Medulla oblongata (tissue), 1 donor: ENCODE results near the gene PLEKHG2.
"Not testable (repeated sequence)": the region's sequence is repeated elsewhere in the genome, so short reads cannot be mapped to it uniquely, and the experiment has no call there.

Experiments
- DNase-seq: peaks from one replicate; pipeline ENCODE4 v3.0.0-alpha.2; 2015; ENCODE audit errors: extremely low spot score

PLEKHG2 gene

DNA sequence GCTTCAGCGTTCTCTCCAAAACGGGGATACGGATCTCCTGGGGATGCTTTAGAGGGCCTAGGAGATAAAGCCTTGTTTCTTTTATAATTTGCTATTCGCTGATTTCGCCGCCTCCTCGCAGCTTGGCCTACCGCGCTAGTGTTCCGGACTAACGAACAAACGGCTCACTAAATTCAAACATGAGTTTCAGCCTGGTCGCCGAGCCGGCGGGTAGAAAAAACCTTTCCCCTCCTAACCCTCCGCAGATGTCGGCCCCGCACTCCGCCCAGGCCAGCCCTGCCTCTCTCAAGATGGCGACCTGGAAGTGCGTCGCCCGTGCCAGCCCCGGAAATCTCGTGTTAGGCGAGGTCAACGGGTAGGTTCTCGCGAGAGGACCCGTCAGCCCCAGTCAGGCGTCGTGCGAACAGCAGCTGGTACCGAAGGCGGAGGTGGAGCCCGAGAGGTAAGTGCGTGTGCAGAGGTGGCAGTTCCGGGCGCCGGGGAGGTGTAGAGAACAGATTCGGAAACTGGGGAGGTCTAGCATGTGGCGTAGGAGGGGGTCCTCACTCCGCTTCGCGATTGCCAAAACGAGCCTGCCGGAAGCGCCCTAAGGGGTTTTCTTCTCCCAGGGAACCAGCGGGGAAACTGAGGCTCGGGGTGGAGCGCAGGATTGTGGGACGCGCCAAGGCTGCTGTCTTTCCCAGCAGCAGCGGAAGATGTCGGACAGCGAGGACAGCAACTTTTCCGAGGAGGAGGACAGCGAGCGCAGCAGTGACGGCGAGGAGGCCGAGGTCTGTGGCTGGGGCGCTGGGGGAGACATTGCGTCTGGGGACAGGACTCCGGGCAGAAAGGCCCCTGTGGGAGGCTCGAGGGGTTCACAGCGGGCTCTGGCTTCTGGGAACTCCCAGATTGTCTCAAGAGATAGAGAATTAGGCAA is 33.0 kb downstream of the PLEKHG2 start, which contains the start of gene SUPT5H:
TSS of gene SUPT5H (plus strand) at position 387 of the 916 bp plus-strand sequence. CDS start at position 696, 309 bp downstream.
- peak; percentile 97 for DNase-seq

DNA sequence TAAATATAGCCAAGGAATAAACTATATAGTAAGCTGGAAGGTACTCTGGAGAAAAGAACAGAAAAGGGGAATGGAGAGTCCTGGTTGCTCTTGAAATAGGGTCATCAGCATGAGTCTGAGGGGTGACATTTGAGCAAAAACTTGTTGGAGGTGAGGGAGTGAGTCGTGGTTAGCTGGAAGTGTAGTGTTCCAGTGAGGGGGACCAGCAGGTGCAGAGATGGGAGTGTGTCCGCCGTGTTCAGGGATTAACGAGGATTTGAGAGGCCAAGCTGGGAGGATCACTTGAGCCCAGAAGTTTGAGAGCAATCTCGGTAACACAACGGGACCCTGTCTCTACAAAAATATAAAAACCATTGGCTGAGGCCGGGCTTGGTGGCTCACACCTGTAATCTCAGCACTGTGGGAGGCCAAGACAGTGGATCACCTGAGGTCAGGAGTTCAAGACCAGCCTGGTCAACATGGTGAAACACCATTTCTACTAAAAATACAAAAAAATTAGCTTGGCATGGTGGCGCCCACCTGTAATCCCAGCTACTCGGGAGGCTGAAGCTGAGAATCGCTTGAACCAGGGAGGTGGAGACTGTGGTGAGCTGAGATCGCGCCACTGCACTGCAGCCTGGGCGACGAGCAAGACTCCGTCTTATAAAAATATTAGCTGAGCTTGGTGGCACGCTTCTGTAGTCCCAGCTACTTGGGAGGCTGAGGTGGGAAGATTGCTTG is 34.1 kb downstream of the PLEKHG2 start:
- DNase-seq, result no peak

DNA sequence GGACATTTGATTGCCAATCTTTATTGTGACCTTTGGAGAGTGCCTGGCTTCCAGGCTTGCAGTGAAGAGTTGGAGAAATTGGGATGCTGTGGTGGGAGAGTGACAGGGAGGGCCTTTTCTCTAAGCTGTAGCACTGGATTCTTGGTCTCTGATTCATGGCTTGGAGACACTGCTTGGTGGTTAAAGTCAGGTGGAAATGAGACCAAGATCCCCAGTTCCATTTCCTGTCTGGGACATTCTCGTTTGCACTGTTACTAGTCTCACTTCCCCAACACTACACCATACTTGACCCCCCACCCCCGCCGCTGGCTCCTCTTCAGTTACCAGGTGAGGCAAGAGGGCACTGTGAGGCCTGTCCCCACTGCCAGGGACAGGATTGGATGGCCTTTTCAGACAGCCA is 35.8 kb downstream of the PLEKHG2 start:
- DNase-seq, result no peak

DNA sequence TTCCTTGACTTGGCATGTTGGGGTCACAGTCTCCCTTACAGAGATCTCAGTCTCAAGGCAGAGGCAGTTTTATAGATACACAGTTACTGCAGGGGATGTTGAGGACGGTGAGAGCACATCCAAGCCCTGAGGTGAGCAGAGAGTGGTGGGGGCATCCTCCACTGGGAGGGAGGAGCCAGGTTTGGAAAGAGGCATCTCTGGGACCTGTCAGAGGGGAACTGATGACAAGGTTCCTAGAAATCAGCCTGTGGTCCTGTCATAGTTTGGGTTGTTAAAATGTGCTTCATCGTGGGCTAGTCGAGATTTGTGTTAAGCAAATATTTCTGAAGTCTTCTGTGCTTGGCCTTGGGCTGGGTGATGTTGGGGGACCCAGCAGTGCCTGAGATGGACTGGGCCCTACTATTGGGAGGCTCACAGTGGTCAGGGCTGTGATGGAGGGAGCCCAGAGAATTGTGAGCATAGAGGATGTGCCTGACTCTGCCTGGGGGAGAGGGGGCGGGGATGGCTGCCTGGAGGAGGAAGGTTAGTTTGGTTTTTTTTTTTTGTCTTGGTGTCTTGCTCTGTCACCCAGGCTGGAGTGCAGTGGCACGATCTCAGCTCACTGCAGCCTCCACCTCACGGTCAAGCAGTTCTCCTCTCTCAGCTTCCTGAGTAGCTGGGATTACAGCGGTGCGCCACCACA is 36.8 kb downstream of the PLEKHG2 start:
- no peak for DNase-seq

DNA sequence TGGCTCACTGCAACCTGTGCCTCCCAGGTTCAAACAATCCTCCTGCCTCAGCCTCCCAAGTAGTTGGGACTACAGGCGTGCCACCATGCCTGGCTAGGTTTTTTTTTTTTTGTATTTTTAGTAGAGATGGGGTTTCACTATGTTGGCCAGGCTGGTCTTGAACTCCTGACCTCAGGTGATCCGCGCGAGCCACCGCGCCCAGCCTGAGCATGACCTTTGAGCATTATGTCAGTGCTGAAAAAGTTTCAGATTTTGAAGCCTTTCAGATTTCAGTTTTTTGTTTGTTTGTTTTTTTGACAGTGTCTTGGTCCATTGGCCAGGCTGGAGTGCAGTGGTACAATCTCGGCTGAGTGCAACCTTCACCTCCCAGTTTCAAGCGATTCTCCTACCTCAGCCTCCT is 38.8 kb downstream of the PLEKHG2 start:
- not testable (repeated sequence) for DNase-seq

DNA sequence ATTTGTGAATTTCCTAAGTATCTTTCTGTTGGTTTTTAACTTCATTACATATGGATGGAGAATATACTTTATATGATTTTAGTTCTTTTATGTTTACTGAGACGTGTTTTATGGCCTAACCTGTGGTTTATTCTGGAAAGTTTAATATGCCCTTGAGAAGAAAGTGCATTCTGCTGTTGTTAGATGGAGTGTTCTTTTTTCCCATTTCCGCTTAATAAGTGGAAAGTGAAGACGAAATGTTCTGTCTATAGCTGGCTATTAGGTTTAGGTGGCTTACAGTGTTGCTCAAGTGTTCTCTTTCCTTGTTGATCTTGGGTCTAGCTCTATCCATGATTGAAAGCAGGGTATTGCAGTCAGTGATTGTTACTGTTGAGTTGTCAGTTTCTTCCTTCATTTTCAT is 50.9 kb downstream of the PLEKHG2 start:
- no peak for DNase-seq

DNA sequence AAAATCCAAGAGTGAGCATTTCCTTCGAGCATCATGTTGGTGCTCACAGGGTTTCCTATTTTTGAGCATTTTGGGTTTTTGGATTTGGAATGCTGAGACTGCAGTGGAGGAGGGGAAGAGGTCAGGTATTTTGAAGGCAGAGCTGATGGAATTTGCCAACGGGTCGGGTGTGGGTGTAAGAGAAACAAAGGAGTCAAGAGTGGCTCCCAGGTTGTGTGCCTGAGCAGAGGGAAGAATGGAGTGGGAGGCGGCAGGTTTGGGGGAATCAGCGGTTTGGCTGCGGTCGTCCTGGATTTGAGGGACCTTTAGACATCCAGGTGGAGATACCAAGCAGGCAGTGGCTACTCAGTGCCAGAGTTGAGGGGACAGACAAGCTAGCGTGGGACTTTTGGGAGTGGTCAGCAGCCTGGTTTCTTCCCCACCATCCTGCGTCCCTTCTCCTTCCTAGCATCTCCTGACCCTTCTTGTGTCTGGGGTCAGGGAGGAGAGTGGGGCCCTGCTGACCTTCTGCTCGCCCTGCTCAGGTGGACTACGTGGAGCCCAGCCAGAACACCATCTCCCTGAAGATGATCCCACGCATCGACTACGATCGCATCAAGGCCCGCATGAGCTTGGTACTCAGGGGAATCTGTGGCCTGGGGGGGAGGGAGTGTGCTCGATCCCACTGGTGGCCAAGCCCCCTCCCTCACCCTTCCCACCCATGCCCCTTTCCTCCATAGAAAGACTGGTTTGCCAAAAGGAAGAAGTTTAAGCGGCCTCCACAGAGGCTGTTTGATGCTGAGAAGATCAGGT is 53.7 kb downstream of the PLEKHG2 start:
- no peak for DNase-seq

DNA sequence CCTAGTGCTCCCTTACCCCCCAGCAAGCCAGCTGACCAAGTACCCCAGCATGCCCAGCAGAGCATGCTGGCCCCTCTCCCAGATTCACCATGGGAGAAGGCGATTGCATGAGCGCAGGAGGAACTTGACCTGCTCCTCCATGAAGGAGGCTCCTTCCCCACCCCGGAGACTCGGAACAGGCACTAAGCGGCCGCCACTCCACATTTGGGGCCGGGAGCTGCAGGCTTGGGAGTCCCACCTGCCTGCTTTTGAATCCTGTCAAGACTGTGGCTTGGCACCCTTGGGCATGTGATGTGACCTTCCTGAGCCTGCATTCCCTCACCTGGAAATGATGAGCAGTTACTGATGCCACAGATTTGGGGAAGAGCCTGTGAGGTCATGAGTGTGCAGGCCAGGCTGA is 55.5 kb downstream of the PLEKHG2 start:
- DNase-seq, result no peak

DNA sequence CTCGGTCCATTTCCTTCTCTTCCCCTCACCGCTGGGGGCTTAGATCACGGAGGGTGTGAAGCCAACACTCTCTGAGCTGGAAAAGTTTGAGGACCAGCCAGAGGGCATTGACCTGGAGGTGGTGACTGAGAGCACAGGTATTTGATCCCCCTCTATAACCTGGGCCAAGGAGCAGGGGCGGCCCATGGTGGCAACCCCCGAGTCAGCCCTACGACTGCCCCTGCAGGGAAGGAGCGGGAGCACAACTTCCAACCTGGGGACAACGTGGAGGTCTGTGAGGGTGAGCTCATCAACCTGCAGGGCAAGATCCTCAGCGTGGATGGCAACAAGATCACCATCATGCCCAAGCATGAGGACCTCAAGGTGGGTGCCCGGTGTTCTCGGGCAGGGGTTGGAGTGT is 56.6 kb downstream of the PLEKHG2 start:
- no peak for DNase-seq

DNA sequence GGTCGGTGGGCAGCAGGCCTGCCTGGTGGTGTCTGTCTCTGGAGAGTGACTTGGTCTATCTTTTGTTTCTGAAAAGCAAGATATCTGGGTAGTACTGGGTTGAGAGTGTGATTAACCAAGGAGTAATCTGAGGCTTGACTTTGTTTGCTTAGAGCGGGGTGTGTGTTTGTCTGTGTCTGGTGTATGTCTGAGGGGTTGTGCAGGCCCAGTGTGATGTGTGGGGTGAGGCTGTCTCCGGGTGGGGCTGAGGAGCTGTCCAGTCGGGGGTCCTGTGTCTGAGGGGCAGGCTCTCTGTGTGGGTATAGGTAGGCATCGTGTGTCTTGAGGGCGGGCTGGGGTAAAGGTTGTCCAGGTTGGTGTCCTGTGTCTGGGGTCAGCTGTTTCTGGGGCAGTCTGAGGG is 57.1 kb downstream of the PLEKHG2 start:
- no peak for DNase-seq

DNA sequence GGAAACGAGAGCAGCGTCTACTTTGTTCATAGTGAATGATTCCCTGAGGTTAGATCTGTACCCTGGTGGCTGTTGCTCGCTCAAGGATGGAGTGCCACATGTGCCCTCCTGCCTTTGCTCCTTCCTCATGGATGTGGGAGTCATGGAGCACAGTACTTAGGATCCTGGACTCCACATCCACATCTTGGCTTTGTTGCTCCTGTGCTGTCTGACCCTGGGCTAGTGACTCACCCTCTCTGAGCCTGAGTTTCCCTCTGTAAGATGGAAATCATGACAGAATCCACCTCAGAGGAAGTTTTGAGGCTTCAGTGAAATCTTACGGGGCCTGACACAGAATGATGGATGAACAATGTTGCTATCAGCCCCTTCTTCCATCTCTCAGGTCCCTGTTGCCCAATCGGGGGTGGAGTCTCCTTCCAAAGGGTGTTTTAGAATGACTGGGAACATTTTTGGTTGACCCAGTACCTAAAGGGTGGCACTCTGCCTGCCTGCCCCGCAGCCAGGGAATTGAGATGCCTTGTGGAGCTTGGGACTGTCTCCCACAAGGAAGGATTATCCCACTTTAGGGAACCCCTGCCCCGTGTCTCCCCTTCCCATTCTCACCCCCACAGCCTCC is 58.4 kb downstream of the PLEKHG2 start:
- DNase-seq, result no peak

DNA sequence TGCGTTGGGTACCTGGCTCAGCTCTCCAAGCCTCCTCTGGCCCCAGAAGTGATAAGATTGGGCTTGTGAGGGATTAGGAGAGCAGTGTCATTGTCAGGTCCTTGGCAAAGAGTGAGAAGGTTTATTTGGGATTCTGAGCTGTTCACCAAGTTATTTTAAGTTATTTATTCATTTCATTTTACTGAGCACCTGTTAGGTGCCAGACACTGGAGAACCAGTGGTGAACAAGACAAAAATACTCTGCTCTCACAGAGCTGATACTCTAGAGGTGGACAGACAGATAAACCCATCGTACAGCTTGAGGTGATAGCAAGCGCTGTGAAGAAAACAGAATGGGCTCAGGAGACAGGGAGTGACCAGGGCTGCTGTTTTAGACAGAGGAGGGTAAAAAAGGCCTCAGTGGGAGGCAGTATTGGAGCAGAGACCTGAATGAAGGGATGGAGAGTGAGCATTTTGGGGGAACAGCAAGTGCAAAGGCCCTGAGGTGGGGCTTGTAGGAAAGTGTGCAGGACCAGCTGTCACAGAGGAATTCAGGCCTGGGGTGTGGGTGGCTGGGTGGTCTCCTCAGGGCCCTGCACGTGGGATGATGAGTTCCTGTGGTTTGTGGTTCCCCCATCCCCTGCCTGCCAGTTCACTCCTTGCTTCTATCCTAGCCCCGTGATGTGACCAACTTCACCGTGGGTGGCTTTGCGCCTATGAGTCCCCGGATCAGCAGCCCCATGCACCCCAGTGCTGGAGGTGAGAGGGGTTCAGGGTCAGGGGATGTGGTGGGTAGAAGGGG is 59.5 kb downstream of the PLEKHG2 start:
- DNase-seq, result no peak

DNA sequence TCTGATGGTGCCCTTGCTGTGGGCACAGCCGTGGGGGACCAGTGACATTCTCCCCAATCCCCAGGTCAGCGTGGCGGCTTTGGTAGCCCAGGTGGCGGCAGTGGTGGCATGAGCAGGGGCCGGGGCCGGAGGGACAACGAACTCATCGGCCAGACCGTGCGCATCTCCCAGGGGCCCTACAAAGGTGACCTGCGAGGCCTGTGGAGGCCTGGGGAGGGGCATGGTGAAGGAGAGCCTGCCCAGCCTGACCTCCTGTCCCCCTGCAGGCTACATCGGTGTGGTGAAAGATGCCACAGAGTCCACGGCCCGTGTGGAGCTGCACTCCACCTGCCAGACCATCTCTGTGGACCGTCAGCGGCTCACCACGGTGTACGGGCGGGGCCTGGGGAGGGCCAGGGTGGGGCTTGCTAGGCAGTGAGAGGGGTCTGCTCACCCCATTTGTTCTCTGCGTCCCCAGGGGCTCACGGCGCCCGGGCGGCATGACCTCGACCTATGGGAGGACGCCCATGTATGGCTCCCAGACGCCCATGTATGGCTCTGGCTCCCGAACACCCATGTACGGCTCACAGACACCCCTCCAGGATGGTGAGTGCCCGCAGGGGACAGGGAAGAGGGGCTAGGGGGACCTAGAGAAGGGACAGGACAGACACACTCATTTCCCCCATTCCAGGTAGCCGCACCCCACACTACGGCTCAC is 60.4 kb downstream of the PLEKHG2 start:
- DNase-seq, result no peak

DNA sequence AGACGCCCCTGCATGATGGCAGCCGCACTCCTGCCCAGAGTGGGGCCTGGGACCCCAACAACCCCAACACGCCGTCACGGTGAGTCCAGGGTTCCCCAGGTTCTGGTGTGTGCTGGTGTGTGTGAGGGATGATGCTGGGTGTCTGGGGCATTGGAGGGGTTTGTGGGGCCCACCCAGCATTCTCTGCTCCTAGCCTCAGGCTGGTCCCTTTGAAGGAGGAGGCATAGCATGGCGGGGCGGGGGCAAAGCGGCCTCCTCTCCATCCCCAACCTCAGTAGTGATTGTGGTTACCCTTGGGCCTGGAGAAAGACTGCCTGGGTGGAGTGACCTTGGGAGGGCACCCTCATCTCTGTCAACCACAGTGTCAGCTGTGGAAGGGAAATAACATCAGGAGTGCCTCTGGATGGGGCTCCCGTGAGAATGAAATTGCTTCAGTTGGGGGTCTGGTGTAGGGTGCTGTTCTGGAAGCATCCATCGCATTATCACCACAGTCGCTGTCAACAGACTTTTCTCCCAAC is 61.0 kb downstream of the PLEKHG2 start:
- DNase-seq, result no peak

DNA sequence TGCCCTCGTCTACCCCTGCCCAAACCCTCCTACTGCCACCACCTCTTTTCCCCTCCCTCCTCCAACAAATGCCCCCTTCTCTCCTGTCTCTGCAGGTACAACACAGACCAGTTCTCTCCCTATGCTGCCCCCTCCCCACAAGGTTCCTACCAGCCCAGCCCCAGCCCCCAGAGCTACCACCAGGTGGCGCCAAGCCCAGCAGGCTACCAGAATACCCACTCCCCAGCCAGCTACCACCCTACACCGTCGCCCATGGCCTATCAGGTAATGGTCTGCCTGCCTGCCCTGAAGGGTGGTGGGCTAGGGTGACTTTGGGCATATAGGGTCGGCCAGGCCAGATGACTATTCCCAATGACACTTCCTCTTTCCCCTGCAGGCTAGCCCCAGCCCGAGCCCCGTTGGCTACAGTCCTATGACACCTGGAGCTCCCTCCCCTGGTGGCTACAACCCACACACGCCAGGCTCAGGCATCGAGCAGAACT is 61.7 kb downstream of the PLEKHG2 start:
- peak; percentile 21 for DNase-seq

DNA sequence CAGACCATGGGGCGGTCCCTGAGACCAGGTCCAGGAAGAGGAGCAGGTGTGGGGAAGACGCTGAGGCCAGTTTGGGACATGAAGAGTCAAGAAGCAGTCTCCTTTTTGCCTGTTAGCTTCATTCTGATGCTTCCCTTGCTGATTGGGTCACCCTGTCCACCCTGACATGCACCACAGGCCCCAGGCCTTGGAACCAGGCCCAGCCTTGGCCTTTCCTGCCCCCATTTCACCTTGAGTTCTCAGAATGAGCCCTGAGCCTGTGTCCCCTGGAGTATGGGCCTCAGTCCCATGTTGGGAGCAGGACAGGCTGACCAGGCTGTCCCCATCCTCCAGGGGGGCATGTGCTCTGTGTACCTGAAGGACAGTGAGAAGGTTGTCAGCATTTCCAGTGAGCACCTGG is 63.3 kb downstream of the PLEKHG2 start:
- DNase-seq, result no peak
